Measurements from ENCODE around the gene KDM4B.

GRCh38 chr19:5103812-5104410 lies 135.0 kb downstream of the KDM4B start:
- no peak for TF ChIP-seq CTCF (IDR thresholded peaks at IDR 0.05 in 2 of 3, conservative IDR thresholded peaks at IDR 0.05 in 1 of 3; ENCODE audit: insufficient read depth in 2 of 3, low read depth in 1 of 3, low read length in 3 of 3)
- TF ChIP-seq RBM15 (IDR thresholded peaks at IDR 0.05; ENCODE audit: insufficient read depth, low read length), result no peak
- TF ChIP-seq GTF2F1 (IDR thresholded peaks at IDR 0.05; ENCODE audit: low read depth, low read length), result no peak
- TF ChIP-seq POLR2H (tag; IDR thresholded peaks at IDR 0.05; ENCODE audit: low read depth), result no peak
